ENCODE measurements around the gene LCE3A.
A peak's percentile ranks its signal among the peaks of the same experiment; 100 is the strongest.
"Not testable (repeated sequence)": the region's sequence is repeated elsewhere in the genome, so short reads cannot be mapped to it uniquely, and the experiment has no call there.

The LCE3A gene

DNA sequence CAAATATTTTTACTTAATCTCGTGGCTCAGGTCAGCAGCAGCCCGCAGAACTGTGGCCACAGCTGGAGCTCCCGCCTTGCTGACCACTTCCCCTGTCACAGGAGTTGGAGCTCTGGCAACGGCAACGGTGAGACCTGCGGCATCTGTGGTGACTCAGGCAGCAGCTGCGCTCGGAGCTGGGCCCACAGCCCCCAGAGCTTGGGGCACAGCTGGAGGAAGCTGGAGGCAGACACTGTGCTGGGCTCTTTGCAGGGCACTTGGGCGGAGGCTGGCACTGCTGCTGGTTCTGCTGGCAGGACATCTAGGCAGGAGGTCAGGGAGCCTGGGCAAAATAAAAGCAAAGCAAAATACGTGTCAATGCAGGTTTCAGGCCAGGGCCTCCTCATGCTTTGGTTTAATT, at the start of gene LCE3A:
Gene LCE3A (minus strand): TSS at position 301 of the 400 bp plus-strand sequence. CDS start 0 bp downstream, at position 301.
- no peak for DNase-seq (ENCODE audit: low read depth)

- no peak for DNase-seq (ENCODE audit: low read depth)
Measured at GRCh38 chr1:152667648-152668047, 44.7 kb upstream of the LCE3A start.

DNA sequence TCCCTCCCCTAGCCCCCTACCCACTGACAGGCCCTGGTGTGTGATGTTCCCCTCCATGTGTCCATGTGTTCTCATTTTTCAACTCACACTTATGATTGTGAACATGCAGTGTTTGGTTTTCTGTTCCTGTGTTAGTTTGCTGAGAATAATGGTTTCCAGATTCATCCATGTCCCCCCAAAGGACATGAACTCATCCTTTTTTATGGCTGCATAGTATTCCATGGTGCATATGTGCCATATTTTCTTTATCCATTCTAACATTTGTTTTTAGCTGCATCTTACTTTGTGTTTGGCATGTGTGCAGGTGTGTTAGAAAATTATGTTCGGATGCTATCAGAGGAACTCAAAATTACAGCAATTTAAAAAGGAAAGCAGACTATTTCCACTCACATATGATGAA, 43.3 kb upstream of the LCE3A start:
- not testable (repeated sequence) for DNase-seq (ENCODE audit: low read depth)

DNA sequence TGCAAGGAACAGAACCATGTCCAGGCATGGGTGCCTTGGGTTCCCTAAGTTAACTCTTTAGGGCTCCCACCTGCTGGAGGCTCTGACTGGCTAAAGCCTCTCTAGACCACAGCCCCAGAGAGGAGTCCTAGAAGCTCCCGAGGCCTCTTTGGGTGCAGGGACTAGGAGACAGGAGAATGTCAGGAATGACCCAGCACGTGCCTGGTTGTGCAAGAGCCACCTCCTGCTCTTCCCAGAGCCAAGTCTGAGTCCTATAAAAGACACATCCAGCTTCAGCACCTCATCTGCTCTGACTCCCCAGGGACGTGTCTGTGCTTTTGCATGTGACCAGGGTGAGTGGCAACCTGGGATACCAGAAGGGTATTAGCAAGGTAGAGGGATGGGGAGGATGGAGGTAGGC, 40.2 kb upstream of the LCE3A start, which contains the start of gene LCE2D:
Gene LCE2D (plus strand): TSS at position 283 of the 400 bp plus-strand sequence. CDS start 726 bp downstream, outside the sequence.
- DNase-seq (ENCODE audit: low read depth) = no peak

DNA sequence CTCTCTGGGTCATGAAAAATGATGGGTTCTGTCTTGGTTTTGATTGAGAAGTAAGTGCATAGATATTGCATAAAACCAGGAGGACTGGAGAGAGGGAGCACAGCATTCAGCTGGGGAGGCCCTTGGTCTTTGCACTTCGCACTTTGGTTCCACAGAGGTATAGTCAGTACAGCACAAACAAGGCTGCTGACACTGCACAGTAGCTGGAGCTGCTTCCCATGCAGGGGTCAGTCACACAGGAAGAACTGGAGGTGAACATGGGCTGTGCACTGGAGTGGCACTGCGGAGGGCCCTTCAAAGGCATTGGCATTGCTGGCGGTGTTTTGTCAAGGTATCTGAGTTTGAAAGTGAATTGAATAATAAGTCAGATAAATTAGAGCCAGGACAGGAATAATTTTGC, 35.7 kb upstream of the LCE3A start:
- no peak for DNase-seq (ENCODE audit: low read depth)

- DNase-seq (ENCODE audit: low read depth) = no peak
Measured at GRCh38 chr1:152657677-152658076, 34.8 kb upstream of the LCE3A start.

- DNase-seq (ENCODE audit: low read depth) = no peak
Measured at GRCh38 chr1:152656459-152656858, 33.6 kb upstream of the LCE3A start.

DNA sequence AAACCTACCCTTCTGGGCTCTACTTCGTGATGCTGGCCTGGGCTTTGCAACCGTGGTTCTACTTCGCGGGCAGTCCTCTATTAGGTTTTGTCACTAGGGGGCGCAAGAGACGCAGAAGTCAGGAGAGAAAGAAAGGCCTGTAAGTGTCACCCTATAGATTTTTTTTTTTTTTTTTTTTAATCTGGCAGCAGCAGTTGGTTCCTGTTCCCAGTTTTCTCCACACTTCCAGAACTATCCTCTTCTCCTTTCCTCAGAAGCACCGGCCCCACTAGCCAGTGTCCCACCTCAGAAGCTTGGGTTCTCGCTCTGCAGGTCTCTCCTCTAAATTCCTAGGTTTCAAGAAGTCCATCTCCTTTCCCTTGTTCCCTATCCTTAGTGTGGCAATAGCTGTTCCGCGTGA, 31.2 kb upstream of the LCE3A start:
- peak; percentile 35 for DNase-seq (ENCODE audit: low read depth)

GRCh38 chr1:152646656-152647055, 23.8 kb upstream of the LCE3A start:
- DNase-seq (ENCODE audit: low read depth) = no peak

- DNase-seq (ENCODE audit: low read depth) = no peak
Measured at GRCh38 chr1:152645146-152645545, 22.2 kb upstream of the LCE3A start.

- DNase-seq (ENCODE audit: low read depth) = no peak
Measured at GRCh38 chr1:152643945-152644344, 21.0 kb upstream of the LCE3A start.

GRCh38 chr1:152640351-152640750, 17.4 kb upstream of the LCE3A start:
- DNase-seq (ENCODE audit: low read depth) = no peak

- no peak for DNase-seq (ENCODE audit: low read depth)
Measured at GRCh38 chr1:152630596-152630995, 7.7 kb upstream of the LCE3A start.

DNA sequence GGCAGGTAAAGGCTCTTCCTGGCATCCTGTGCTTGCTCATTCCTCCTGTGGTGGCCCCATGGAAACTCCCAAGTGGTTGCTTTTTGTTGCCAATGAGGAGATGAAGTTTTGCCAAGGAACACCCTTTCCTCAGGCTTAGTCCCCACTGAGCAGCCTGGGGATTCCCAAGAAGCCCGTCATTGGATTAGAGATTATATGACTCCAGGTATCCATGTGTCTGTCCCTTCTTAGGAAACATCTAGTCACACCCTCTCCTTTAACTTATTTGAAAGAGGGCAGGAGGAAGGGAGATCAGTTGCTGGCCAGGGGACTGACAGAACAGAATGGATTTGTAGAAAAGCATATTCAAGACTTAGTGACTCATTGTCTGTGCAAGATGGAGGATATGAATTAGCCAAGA, 3.8 kb upstream of the LCE3A start:
- no peak for DNase-seq (ENCODE audit: low read depth)

DNA sequence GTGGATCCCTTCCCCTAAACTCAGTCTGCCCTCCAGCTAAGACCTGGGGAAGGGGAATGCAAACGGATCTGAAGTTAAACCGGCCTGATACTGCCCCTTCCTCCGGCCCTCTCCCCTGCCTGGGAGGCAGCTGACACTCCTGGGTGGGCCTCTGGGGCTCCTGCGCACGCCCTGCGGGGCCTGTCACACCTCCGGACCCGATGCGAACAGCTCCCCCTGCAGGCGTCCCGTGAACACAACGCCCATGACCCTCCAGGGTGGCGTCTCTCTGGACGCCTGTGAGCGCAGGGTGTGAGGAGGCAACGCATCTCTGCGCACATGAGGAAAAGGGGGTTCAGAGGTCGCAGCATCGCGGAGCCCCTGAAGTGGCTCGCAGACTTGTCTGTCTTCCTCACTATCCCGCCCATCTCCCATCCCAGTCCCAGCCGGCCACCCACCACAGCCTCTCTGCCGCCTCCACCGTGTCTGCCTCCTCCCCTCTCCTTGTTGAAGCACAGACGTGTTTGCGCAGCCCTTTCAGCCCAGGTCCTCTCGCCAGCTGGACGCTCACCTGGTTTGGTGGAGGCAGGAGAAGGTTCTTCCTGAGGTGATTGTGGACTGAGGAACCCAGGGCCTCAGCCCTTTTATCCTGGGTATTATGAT, 421 bp upstream of the LCE3A start:
- DNase-seq (ENCODE audit: low read depth) = peak; percentile 22

DNA sequence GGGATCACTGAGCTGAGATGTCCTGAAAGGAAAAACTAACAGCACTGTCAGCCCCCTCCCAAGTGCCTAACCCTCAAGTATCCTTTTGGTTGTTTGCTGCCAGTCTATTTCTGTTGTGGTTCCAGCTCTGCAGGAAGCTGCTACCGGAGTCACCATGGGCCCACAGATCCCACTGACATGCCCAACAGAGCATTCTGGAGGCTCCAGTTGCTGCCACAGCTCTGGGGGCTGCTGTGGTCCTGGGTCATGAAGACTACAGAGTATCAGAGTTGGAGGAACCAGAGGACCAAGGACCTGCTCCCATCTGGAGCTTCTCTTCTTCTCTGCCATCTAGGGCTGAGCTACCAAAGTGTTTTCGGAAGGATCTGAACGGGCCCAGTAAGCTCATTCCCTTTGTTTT, 910 bp downstream of the LCE3A start:
- no peak for DNase-seq (ENCODE audit: low read depth)

DNA sequence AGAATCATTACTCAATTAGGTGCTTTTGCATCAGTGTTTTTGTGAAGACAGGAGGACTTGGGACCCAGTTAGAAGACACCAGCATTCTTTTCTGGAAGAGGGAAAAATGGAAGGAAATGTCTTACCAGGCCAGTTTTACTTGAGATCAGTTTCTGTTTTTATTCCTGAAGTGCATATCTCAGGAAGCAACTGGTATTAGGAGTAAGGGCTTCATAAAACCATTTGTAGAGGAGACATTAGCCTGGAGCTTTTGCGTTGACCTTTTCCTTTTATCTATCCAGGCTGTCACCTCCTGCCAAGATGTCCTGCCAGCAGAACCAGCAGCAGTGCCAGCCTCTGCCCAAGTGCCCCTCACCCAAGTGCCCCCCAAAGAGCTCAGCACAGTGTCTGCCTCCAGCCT, 9.4 kb downstream of the LCE3A start, which contains the start of gene LCE3B:
Gene LCE3B (plus strand): TSS at position 301 of the 400 bp plus-strand sequence. CDS start 0 bp downstream, at position 301.
- no peak for DNase-seq (ENCODE audit: low read depth)

- no peak for DNase-seq (ENCODE audit: low read depth)
Measured at GRCh38 chr1:152599934-152600333, 23.0 kb downstream of the LCE3A start, which contains the start of gene LCE3C. Gene LCE3C, plus strand, starts transcription at chr1:152600234. Its CDS starts 498 bp downstream, at chr1:152600732.

GRCh38 chr1:152596986-152597385, 25.9 kb downstream of the LCE3A start:
- no peak for DNase-seq (ENCODE audit: low read depth)

GRCh38 chr1:152585586-152585985, 37.3 kb downstream of the LCE3A start:
- DNase-seq (ENCODE audit: low read depth) = no peak

GRCh38 chr1:152582647-152583046, 40.3 kb downstream of the LCE3A start:
- no peak for DNase-seq (ENCODE audit: low read depth)

GRCh38 chr1:152580433-152580832, 42.5 kb downstream of the LCE3A start, which contains the start of gene LCE3D:
Gene LCE3D, minus strand, starts transcription at chr1:152580516. Its CDS starts 580 bp downstream, at chr1:152579936.
- DNase-seq (ENCODE audit: low read depth) = no peak

- not testable (repeated sequence) for DNase-seq (ENCODE audit: low read depth)
Measured at GRCh38 chr1:152579526-152579925, 43.4 kb downstream of the LCE3A start.

DNA sequence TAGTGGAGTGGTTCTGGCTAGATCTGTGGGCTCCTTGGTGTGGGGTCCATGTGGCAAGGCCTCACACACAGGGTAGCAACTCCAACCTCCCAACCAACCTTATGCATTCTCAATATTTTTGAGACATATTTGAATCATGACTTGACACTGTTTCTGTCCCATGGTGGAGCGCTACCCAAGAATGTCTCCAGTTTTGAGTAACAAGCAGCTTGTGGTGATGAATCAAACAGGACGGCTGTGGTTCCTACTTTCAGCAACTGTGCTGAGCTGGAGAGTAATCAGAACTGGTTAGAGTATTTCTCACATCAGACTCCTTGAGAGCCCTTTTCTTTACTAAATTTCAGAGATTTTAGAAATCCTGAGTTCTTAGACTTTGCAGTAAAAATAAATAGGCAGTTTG, 45.7 kb downstream of the LCE3A start:
- DNase-seq (ENCODE audit: low read depth) = peak; percentile 6

All from activated T-cell treated with anti-CD3 and anti-CD28 coated beads for 48 hours (primary cell).